ENCODE measurements around the gene BANF2. TPM values are rescaled to one million over a fixed set of nuclear protein-coding genes. Genes with fewer than 3 reads are reported as not detected.

BANF2 gene
- total RNA-seq, 1 donor from 2014 or later: not detected

GRCh38 chr20:17681726-17682102 is 18.1 kb upstream of the BANF2 start:
- H3K36me3 Mint-ChIP-seq: peaks cover 18% of the 10 kb centered on the region
- DNase-seq (ENCODE audit: extremely low spot score, unreplicated experiment): no peak
- peak overlapping the region; percentile 86 for H3K27ac Mint-ChIP-seq
- no peaks in the 10 kb centered on the region for H3K9me3 Mint-ChIP-seq
- peaks cover 22% of the 10 kb centered on the region for H3K27me3 Mint-ChIP-seq
- peak overlapping the region; percentile 88 for H3K4me3 Mint-ChIP-seq
- TF ChIP-seq CTCF (conservative IDR thresholded peaks at IDR 0.05): no peak
- H3K4me1 Mint-ChIP-seq (ENCODE audit: unreplicated experiment): peaks cover 32% of the 10 kb centered on the region

GRCh38 chr20:17682103-17682888 is 17.5 kb upstream of the BANF2 start, which contains the start of gene RRBP1:
TSS of gene RRBP1 (minus strand) at chr20:17682242. CDS start at chr20:17660507, 21,735 bp downstream.
- H3K27me3 Mint-ChIP-seq: peaks cover 27% of the 10 kb centered on the region
- peak; percentile 88 for TF ChIP-seq CTCF (conservative IDR thresholded peaks at IDR 0.05)
- peaks cover 32% of the 10 kb centered on the region for H3K4me1 Mint-ChIP-seq (ENCODE audit: unreplicated experiment)
- no peaks in the 10 kb centered on the region for H3K9me3 Mint-ChIP-seq
- H3K4me3 Mint-ChIP-seq: peak within 1 kb of the TSS; percentile 88
- peak within 1 kb of the TSS; percentile 86 for H3K27ac Mint-ChIP-seq
- H3K36me3 Mint-ChIP-seq: peaks cover 18% of the 10 kb centered on the region
- peak; percentile 99 for DNase-seq (ENCODE audit: extremely low spot score, unreplicated experiment)

- Mint-ChIP-seq H3K27ac (peak overlapping the region; percentile 86), H3K4me3 (peak overlapping the region; percentile 86), H3K36me3 (peaks cover 18% of the 10 kb centered on the region), H3K4me1 (ENCODE audit: unreplicated experiment) (peaks cover 32% of the 10 kb centered on the region), H3K27me3 (peaks cover 28% of the 10 kb centered on the region), H3K9me3 (peaks cover 5% of the 10 kb centered on the region)
- no peak for DNase-seq (ENCODE audit: extremely low spot score, unreplicated experiment)
- TF ChIP-seq CTCF (conservative IDR thresholded peaks at IDR 0.05): no peak
These were observed 16.9 kb upstream of the BANF2 start for GRCh38 chr20:17682889-17683198.

- H3K36me3 Mint-ChIP-seq: peaks cover 15% of the 10 kb centered on the region
- DNase-seq (ENCODE audit: extremely low spot score, unreplicated experiment): no peak
- peaks cover 28% of the 10 kb centered on the region for H3K27me3 Mint-ChIP-seq
- H3K4me1 Mint-ChIP-seq (ENCODE audit: unreplicated experiment): peaks cover 27% of the 10 kb centered on the region
- H3K4me3 Mint-ChIP-seq: peak overlapping the region; percentile 77
- no peak for TF ChIP-seq CTCF (conservative IDR thresholded peaks at IDR 0.05)
- peaks cover 5% of the 10 kb centered on the region for H3K9me3 Mint-ChIP-seq
- peak overlapping the region; percentile 23 for H3K27ac Mint-ChIP-seq
These were observed 16.3 kb upstream of the BANF2 start for GRCh38 chr20:17683218-17684076.

- peak overlapping the region; percentile 41 for H3K4me3 Mint-ChIP-seq
- H3K27ac Mint-ChIP-seq: peak overlapping the region; percentile 48
- peaks cover 5% of the 10 kb centered on the region for H3K9me3 Mint-ChIP-seq
- TF ChIP-seq CTCF (conservative IDR thresholded peaks at IDR 0.05): no peak
- no peak for DNase-seq (ENCODE audit: extremely low spot score, unreplicated experiment)
- H3K36me3 Mint-ChIP-seq: peaks cover 15% of the 10 kb centered on the region
- H3K4me1 Mint-ChIP-seq (ENCODE audit: unreplicated experiment): peaks cover 21% of the 10 kb centered on the region
- peaks cover 28% of the 10 kb centered on the region for H3K27me3 Mint-ChIP-seq
These were observed 15.5 kb upstream of the BANF2 start for GRCh38 chr20:17684077-17684888.

All from type B pancreatic cell (in vitro differentiated cells).